ENCODE results near the gene MSANTD2. TPM values are rescaled to one million over a fixed set of nuclear protein-coding genes. Genes with fewer than 3 reads are reported as not detected.

The MSANTD2 gene
- total and polyA plus RNA-seq, 2 experiments from 2014 or later = 18.7 to 34.4 TPM

DNA sequence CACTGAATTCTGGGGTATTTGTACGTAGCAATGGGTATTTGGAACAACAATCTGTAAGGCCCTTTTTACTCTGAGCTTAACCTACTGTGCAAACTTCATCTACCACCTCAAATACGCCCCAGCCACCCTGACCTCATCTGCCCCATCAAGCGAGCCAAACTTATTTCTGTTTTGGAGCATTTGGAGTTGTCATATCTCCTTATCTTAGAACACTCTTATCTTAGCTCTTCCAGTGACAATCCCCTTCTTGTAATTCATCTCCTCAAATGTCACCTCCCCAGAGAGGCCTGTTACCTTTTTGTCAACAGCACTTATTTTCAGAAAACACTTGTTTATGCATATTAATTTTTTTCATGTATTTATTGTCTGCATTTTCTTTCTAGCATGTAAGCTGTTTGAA lies 4.7 kb upstream of the MSANTD2 start:
- H3K4me1 Mint-ChIP-seq = peaks cover 10% of the 10 kb centered on the region
- Histone ChIP-seq H3K79me2 (replicated peaks; ENCODE audit: insufficient read depth) (no peaks in the 10 kb centered on the region; the same call in 1 of the 2 replicates), H3K27ac (ENCODE audit: low read depth) (no peak overlapping the region), H4K20me1 (replicated peaks; ENCODE audit: insufficient read depth) (no peaks in the 10 kb centered on the region), H3K4me2 (no peak overlapping the region), H3K27me3 (ENCODE audit: insufficient read depth) (no peaks in the 10 kb centered on the region), H3K4me1 (ENCODE audit: insufficient read depth) (peaks cover 5% of the 10 kb centered on the region; the same call in 1 of the 2 replicates), H3K4me3 (no peak overlapping the region), H3K36me3 (ENCODE audit: insufficient read depth) (no peaks in the 10 kb centered on the region), H3F3A (replicated peaks; ENCODE audit: low read depth) (no peaks in the 10 kb centered on the region), H3K9me2 (ENCODE audit: insufficient read depth) (no peaks in the 10 kb centered on the region), H2AFZ (no peak overlapping the region)
- peaks cover 8% of the 10 kb centered on the region for H3K27me3 Mint-ChIP-seq (ENCODE audit: insufficient read depth, low read depth, poor library complexity)
- peaks cover 3% of the 10 kb centered on the region; the same call in 1 of the 3 replicates for H3K9me3 Mint-ChIP-seq
- DNase-seq (ENCODE audit: low spot score) = no peak
- no peak overlapping the region for H3K4me3 Mint-ChIP-seq
- TF ChIP-seq, protein P1, sequence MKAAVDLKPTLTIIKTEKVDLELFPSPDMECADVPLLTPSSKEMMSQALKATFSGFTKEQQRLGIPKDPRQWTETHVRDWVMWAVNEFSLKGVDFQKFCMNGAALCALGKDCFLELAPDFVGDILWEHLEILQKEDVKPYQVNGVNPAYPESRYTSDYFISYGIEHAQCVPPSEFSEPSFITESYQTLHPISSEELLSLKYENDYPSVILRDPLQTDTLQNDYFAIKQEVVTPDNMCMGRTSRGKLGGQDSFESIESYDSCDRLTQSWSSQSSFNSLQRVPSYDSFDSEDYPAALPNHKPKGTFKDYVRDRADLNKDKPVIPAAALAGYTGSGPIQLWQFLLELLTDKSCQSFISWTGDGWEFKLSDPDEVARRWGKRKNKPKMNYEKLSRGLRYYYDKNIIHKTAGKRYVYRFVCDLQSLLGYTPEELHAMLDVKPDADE (IDR thresholded peaks at IDR 0.05) = no peak
- TF ChIP-seq CTCF (conservative IDR thresholded peaks at IDR 0.05; ENCODE audit: low read depth in 2 of 2) (no peak), REST (IDR thresholded peaks at IDR 0.05; ENCODE audit: unreplicated experiment) (no peak), ZNF114 (CRISPR knock-in tag; IDR thresholded peaks at IDR 0.05) (no peak), POLR2AphosphoS5 (IDR thresholded peaks at IDR 0.05; ENCODE audit: low read depth) (no peak), EZH2phosphoT487 (IDR thresholded peaks at IDR 0.05; ENCODE audit: unreplicated experiment) (no peak), NANOG (IDR thresholded peaks at IDR 0.05; ENCODE audit: borderline replicate concordance) (no peak), STAT1 (IDR thresholded peaks at IDR 0.05; ENCODE audit: unreplicated experiment) (no peak), CREB1 (CRISPR knock-in tag; IDR thresholded peaks at IDR 0.05; ENCODE audit: low read depth) (no peak), ZNF462 (CRISPR knock-in tag; IDR thresholded peaks at IDR 0.05) (no peak)
- no peak overlapping the region for H3K27ac Mint-ChIP-seq
- no peak for ATAC-seq
- H3K36me3 Mint-ChIP-seq (ENCODE audit: low read depth) = peaks cover 21% of the 10 kb centered on the region; the same call in 2 of the 3 replicates
